Cardiac ventricle fibroblast (primary cell): ENCODE data around the gene EBF4. TPM values are rescaled to one million over a fixed set of nuclear protein-coding genes. Genes with fewer than 3 reads are reported as not detected.

ENCODE experiments used
- total RNA-seq: library from RNA; depleted of rRNA; stranded (reverse); fragments of >200 nt; gene quantifications from 2 replicates; pipeline ENCODE4 v1.2.3, GENCODE V29; 2015

Gene EBF4, protein sequence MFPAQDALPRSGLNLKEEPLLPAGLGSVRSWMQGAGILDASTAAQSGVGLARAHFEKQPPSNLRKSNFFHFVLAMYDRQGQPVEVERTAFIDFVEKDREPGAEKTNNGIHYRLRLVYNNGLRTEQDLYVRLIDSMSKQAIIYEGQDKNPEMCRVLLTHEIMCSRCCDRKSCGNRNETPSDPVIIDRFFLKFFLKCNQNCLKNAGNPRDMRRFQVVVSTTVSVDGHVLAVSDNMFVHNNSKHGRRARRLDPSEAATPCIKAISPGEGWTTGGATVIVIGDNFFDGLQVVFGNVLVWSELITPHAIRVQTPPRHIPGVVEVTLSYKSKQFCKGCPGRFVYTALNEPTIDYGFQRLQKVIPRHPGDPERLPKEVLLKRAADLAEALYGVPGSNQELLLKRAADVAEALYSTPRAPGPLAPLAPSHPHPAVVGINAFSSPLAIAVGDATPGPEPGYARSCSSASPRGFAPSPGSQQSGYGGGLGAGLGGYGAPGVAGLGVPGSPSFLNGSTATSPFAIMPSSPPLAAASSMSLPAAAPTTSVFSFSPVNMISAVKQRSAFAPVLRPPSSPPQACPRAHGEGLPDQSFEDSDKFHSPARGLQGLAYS
- 0.49 and 0.69 TPM in 2 replicates for total RNA-seq

DNA sequence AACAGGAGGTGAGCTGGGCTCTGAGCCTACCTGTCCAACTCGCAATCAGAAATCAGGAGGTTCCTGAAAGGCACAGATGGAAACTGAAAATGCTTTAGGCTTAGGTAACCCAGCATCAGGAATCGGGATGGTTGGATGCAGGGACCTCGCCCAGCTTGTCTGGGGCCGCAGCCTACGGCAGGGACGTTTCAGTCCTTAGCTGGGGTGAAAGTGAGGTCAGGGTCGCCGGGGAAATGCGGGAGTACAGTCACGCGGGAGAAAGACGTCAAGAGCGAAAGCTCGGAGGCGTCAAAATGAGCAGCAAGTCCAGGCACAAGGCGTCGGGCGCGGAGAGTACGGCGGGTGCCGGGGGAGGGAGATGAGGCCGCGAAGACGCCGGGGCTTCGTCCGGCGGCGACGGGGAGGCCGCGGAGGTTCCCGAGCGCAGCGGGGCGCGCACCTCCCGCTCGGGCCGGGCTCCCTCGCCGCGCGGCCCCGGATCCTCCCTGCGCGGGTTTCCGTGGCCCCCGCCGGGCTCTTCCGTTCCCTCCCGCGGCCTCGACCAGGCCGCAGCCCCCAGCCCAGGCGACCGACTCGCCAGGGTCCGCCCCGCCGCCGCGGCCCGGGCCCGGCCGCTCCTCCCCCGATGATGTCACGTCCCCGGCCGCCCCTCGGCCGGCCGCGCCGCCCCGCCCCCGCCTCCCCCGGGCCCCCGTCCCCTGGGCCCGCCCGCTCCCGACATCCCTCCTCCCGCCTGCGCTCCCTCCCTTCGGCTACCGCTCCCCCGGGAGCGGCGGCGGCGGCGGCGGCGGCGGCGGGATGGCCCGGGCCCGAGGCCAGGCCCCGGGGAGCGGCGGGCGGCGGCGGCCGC lies at the start of gene EBF4:
TSS of gene EBF4 (plus strand) at position 745 of the 850 bp plus-strand sequence. CDS start 866 bp downstream, outside the sequence.

DNA sequence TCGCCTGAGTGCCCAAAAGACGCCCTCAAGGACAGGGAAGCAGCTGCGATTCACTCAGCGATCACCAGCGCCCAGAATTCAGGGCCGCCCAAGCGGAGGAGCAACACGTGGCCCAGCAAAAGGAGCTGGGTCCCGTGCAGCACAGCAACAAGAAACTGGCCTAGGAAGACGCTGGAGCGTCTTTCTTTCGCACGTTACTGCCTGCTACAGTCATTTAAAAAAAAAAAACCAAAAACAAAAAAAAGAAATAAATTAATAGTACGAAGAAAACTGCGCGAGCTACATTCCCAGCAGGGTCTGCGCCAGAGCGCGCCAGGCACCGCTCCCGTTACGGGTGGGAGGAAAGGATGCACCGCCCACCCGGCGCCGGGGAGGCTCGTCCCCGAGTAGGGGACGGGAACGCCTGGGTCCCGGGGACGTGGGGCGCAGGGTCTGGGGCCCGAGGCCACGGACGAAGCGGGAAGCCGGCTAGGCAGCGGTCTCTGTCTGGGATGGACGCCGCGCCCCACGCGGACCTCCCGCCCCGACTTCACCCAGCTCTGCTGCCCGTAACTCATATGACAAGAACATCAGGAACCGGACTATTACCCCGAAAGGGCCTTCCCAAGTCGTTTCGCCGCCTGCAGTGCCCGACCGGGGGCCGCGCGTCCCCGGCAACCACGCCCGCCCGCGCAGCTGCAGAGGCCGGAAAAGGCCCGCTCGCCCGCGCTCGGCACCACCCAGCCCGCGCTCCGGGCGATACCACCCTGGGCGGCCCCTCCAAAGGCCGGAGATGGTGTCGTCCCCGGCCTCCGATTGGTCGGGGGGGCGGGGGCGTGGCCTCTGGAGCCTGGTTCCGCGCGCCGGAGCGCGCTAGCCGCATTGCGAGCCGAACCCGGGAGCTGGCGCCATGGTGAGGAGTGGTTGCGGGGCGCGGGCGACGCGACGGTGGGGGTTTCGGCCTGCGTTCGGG lies 40.5 kb upstream of the EBF4 start, which contains the start of gene NOP56:
TSS of gene NOP56 (plus strand) at position 861 of the 952 bp plus-strand sequence. CDS start at position 890, 29 bp downstream.

DNA sequence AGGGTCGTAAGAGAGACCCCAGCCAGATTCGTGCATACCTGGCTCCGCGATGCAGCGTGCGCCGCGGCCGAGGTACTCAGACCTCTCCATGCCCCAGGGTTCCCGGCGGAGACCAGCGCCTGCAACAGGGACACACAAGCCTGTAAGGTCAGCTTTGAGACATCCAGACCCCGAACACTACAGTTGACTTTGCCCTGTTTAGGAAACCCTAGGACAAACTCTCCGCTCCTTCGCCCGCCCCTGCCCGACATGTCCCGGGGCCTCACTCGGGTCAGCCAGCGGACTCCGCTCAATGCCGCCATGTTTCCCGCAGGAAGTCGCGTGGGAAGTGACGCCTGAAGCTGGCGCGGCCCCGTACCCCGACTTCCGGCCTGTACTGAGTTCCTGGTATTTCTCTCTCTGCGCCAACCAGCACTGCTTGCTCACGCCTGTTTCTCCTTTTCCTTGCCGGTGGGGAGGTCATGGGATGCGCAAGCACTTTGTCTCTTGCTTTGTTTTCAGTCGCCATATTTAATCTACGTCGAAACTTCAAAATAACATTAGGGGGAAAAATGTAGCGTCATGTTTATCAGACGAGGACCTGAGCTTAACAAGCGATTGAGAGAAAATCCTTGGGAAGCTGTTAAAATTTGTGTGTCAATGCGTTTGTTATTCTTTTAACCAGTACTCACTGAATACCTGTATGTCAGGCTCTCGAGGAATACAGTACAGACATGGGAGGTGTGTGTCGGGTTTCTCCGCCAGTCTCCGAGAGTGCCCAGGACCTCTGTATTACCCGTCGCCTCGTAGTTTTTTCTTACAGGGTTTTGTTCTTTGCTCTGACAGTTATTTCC lies 28.5 kb upstream of the EBF4 start, which contains the start of gene IDH3B:
TSS of gene IDH3B (minus strand) at position 330 of the 833 bp plus-strand sequence. CDS start at position 302, 28 bp downstream.

DNA sequence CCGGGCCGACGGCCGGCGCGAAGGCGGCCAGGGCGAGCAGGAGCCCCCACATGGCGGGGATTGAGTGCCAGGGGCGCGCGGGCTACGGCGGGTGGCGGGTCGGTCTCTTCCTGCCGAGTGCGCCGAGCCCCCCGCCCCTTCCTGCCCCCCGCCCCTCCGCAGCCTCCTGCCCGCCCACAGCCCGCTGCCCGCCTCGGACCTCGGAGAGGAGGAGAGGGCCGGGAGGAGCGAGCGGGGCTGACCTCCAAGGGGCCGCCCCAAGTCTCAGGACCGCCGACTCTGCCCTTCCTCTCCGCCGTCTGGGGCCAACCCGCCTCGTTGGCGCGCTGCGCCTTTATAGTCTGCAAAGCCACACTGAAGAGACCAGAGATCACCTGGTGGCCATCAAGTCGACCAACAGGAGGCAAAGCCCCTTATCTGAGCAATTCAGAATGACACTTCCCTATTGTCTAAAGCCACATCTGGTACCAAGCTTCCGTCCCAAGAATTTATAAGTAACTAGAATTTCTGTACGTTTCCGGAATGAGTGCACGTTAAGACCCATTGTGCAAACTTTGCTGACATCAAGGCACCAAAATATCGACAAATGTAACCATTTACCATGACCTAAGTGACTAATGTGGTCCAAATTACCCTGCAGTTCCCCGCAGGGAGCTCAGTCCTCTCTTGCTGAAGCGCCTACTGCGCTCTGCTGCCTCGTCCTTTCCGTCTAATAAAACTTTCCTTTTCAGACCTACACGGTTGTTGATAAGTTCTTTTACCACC lies 108.1 kb downstream of the EBF4 start, which contains the start of gene CPXM1:
TSS of gene CPXM1 (minus strand) at position 107 of the 765 bp plus-strand sequence. CDS start at position 52, 55 bp downstream.

Other genes starting within 250 kb of the EBF4 start
- gene SNRPB, start 222.0 kb upstream of the EBF4 start, total RNA-seq: 150 and 161 TPM in 2 replicates
- 4.8 and 16.0 TPM in 2 replicates for gene ZNF343, start 183.9 kb upstream of the EBF4 start, total RNA-seq
- gene TMC2, start 156.2 kb upstream of the EBF4 start, total RNA-seq: not detected in 2 replicates
- 66.0 and 77.4 TPM in 2 replicates for gene NOP56, start 40.1 kb upstream of the EBF4 start, total RNA-seq
- 58.4 and 62.0 TPM in 2 replicates for gene IDH3B, start 28.6 kb upstream of the EBF4 start, total RNA-seq
- gene CPXM1, start 107.8 kb downstream of the EBF4 start, total RNA-seq: 85.5 and 93.2 TPM in 2 replicates
- 1.2 TPM in 1 of 2 replicates, not detected in the other for gene C20orf141, start 122.2 kb downstream of the EBF4 start, total RNA-seq
- not detected in 2 replicates for gene TMEM239, start 123.6 kb downstream of the EBF4 start, total RNA-seq
- gene PCED1A, start 147.9 kb downstream of the EBF4 start, total RNA-seq: 34.2 and 45.4 TPM in 2 replicates
- 26.4 and 34.6 TPM in 2 replicates for gene VPS16, start 148.0 kb downstream of the EBF4 start, total RNA-seq
- 39.4 and 44.0 TPM in 2 replicates for gene PTPRA, start 180.7 kb downstream of the EBF4 start, total RNA-seq